Progenitor cell of endocrine pancreas (in vitro differentiated cells): ENCODE measurements around the gene PTPN14. TPM values are rescaled to one million over a fixed set of nuclear protein-coding genes. Genes with fewer than 3 reads are reported as not detected.

Source experiments
- DNase-seq: peaks from one replicate; pipeline ENCODE4 v3.0.0; 2021; ENCODE audit warnings: low spot score; ENCODE audit not compliant: unreplicated experiment
- H3K27ac Mint-ChIP-seq: 2 replicates; pipeline ENCODE4 v1.8.0; 2021; ENCODE audit warnings: mild to moderate bottlenecking, moderate library complexity, mixed read lengths
- H3K27me3 Mint-ChIP-seq: 2 replicates; pipeline ENCODE4 v1.8.0; 2021; ENCODE audit warnings: mixed read lengths
- H3K36me3 Mint-ChIP-seq: 2 replicates; pipeline ENCODE4 v1.8.0; 2022; ENCODE audit warnings: mixed read lengths; ENCODE audit not compliant: insufficient read depth
- H3K4me1 Mint-ChIP-seq: 2 replicates; pipeline ENCODE4 v1.8.0; 2021; ENCODE audit warnings: low read depth, mixed read lengths
- H3K4me3 Mint-ChIP-seq: 2 replicates; pipeline ENCODE4 v1.8.0; 2021; ENCODE audit warnings: low read depth, mild to moderate bottlenecking, moderate library complexity, mixed read lengths
- H3K9me3 Mint-ChIP-seq: 2 replicates; pipeline ENCODE4 v1.8.0; 2021; ENCODE audit warnings: low read depth, mixed read lengths
- CTCF ChIP-seq: fragments of 200-600 bp; sonication (generic); IDR thresholded peaks from one replicate; pipeline ENCODE4 v1.5.0; 2021; ENCODE audit warnings: antibody characterized with exemption, mild to moderate bottlenecking; ENCODE audit not compliant: unreplicated experiment
- total RNA-seq: library from RNA; stranded (reverse); gene quantifications from 2 replicates; pipeline ENCODE4 v1.2.1, GENCODE V29; 2021

The PTPN14 gene
- total RNA-seq, 1 donor from 2014 or later = 37.0 TPM

GRCh38 chr1:214354440-214355148 is 196.8 kb downstream of the PTPN14 start:
- H3K4me1 Mint-ChIP-seq = peaks cover 5% of the 10 kb centered on the region
- no peak overlapping the region for H3K4me3 Mint-ChIP-seq
- peaks cover 18% of the 10 kb centered on the region for H3K36me3 Mint-ChIP-seq
- no peaks in the 10 kb centered on the region for H3K27me3 Mint-ChIP-seq
- no peak for DNase-seq
- no peaks in the 10 kb centered on the region for H3K9me3 Mint-ChIP-seq
- no peak for TF ChIP-seq CTCF
- H3K27ac Mint-ChIP-seq = no peak overlapping the region

- peaks cover 6% of the 10 kb centered on the region for H3K4me1 Mint-ChIP-seq
- no peak overlapping the region for H3K27ac Mint-ChIP-seq
- no peak for DNase-seq
- H3K27me3 Mint-ChIP-seq = no peaks in the 10 kb centered on the region
- H3K9me3 Mint-ChIP-seq = no peaks in the 10 kb centered on the region
- H3K36me3 Mint-ChIP-seq = peaks cover 22% of the 10 kb centered on the region
- TF ChIP-seq CTCF = no peak
- no peak overlapping the region for H3K4me3 Mint-ChIP-seq
These were observed 198.6 kb downstream of the PTPN14 start for GRCh38 chr1:214352838-214353237.

DNA sequence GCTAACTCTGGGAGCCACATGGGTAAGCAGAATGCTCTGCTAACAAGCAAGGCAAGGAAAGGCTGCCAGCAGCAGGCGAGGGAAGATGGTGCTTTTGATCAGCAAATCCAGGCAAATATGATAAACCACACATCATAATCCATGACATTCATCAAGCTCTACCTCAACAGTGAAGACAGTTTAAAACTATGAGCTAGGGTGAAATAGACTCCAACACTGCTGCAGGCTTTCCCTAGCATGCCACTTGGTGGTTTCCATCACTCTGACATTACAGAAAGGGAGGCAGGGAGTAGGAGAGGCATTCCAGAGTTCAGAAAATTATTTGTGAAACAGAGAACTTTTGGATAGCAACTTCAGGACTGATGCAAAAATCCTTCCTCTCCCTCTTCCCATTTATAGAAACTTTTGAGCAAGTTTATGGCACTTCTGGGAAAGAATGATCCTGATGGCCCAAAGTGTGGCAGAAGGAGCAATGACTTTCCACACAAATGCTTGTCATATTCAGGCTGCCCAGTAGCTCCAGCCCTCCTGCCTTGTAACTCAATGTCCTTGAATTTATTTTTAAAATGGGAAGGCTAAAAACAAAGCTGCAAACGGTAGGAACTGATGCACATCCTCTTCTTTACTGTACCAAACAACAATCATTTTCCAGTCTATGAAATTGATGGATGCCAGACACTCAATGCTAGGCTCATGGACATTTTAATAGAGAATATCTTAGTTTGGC is 199.7 kb downstream of the PTPN14 start:
- Mint-ChIP-seq H3K4me3 (no peak overlapping the region), H3K36me3 (peaks cover 21% of the 10 kb centered on the region), H3K27ac (no peak overlapping the region)

DNA sequence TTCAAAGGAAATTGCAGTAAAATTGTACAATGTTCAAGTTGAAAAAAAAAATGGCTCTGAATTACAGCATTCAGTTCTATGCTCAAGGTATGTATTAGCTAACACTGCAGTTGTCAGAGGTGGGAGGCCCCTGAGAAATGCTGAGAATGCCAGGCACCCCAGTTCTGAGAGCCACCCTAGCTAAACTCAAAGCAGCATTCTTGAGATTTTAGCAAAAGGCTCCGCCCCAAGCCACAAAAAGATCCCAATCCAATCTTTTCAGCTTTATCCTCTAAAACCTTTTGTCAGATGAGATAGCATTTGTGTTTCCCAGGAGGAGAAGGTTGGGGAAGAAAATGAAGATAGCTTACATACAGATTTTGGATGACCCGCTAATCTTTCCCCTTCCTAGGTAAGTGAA is 201.6 kb downstream of the PTPN14 start:
- Mint-ChIP-seq H3K4me1 (peaks cover 6% of the 10 kb centered on the region), H3K27ac (no peak overlapping the region), H3K27me3 (no peaks in the 10 kb centered on the region), H3K4me3 (no peak overlapping the region), H3K9me3 (peaks cover 6% of the 10 kb centered on the region), H3K36me3 (peaks cover 21% of the 10 kb centered on the region)
- no peak for DNase-seq
- TF ChIP-seq CTCF = no peak

More for the DNA sequence above, 199.7 kb downstream of the PTPN14 start:
- Mint-ChIP-seq H3K9me3 (no peaks in the 10 kb centered on the region), H3K27me3 (no peaks in the 10 kb centered on the region), H3K4me1 (peaks cover 6% of the 10 kb centered on the region)
- DNase-seq = no peak
- TF ChIP-seq CTCF = no peak

DNA sequence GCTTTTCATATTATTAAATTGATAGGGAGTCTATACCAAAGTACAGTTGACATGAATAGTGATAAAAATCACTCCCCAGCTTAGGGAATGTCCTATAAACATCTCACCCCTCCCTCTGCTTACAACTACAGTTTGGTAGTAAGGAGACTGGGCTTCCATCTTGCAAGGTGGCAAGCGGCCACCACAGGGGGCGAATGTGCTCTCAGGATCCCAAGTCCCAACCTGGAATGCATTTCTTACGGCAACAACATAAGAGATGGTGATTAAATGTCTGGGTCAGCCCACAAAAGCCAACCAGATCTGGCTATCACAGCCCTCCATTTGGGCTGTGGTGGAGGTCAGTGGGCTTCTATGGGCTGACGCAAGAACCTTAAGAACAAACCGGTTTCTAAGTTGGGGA is 202.4 kb downstream of the PTPN14 start:
- Mint-ChIP-seq H3K27ac (no peak overlapping the region), H3K4me3 (no peak overlapping the region), H3K4me1 (peaks cover 6% of the 10 kb centered on the region), H3K9me3 (peaks cover 11% of the 10 kb centered on the region), H3K27me3 (no peaks in the 10 kb centered on the region), H3K36me3 (peaks cover 25% of the 10 kb centered on the region)
- TF ChIP-seq CTCF = no peak
- DNase-seq = no peak
